KOPT-K1 (cell line): ENCODE results near the gene ABCC8.

Source experiments
- H3K27ac ChIP-seq: fragments of 200-600 bp; sonication (generic); 2 replicates; pipeline ENCODE4 v1.5.1; 2016; ENCODE audit warnings: antibody characterized with exemption, mild to moderate bottlenecking, low read depth, low read length; ENCODE audit not compliant: poor library complexity, severe bottlenecking
- H3K36me3 ChIP-seq: fragments of 200-600 bp; sonication (generic); 2 replicates; pipeline ENCODE4 v1.5.1; 2017; ENCODE audit warnings: antibody characterized with exemption, mild to moderate bottlenecking, low read length, moderate library complexity; ENCODE audit not compliant: insufficient read depth
- H3K9me3 ChIP-seq: fragments of 200-600 bp; sonication (generic); 2 replicates; pipeline ENCODE4 v1.5.1; 2017; ENCODE audit warnings: antibody characterized with exemption, low read length, mild to moderate bottlenecking; ENCODE audit not compliant: insufficient read depth, poor library complexity, severe bottlenecking

ABCC8 gene

GRCh38 chr11:17389211-17389956, 87.3 kb downstream of the ABCC8 start:
- peak overlapping the region; percentile 77 for H3K27ac ChIP-seq

GRCh38 chr11:17388609-17389210, 87.9 kb downstream of the ABCC8 start, which contains the start of gene KCNJ11:
Gene KCNJ11 (minus strand): TSS chr11:17388659. CDS start chr11:17388091, 568 bp downstream.
- H3K36me3 ChIP-seq, result peaks cover 23% of the 10 kb centered on the region; the same call in 1 of the 2 replicates
- H3K27ac ChIP-seq, result peak within 1 kb of the TSS; percentile 77
- no peaks in the 10 kb centered on the region for H3K9me3 ChIP-seq

More at GRCh38 chr11:17389211-17389956, 87.3 kb downstream of the ABCC8 start:
- Histone ChIP-seq H3K9me3 (no peaks in the 10 kb centered on the region), H3K36me3 (peaks cover 22% of the 10 kb centered on the region; the same call in 1 of the 2 replicates)

DNA sequence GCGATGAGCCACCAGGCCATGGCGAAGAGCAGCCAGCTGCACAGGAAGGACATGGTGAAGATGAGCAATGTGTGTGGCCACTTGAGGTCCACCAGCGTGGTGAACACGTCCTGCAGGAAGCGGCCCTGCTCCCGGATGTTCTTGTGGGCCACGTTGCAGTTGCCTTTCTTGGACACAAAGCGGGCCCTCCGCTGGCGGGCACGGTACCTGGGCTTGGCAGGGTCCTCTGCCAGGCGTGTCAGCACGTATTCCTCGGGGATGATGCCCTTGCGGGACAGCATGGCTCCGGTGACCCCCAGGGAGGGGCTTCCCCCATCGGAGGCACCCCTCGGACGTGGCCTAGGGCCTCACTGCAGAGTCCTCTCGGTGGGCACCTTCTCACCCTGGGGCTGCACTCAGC, 88.8 kb downstream of the ABCC8 start:
- H3K27ac ChIP-seq, result no peak overlapping the region
- peaks cover 32% of the 10 kb centered on the region; the same call in 1 of the 2 replicates for H3K36me3 ChIP-seq
- H3K9me3 ChIP-seq, result no peaks in the 10 kb centered on the region

DNA sequence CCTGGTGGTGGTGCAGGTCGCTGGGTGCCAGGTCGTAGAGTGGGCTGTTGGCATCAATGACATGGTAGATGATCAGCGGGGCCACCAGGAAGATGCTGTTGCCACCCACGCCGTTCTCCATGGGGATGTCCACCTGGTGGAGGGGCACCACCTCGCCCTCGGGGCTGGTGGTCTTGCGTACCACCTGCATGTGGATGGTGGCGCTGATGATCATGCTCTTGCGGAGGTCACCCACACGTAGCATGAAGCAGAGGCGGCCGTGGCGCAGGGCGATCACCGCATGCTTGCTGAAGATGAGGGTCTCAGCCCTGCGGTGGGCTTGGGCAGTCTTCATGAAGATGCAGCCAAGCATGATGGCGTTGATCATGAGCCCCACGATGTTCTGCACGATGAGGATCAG, 89.4 kb downstream of the ABCC8 start:
- Histone ChIP-seq H3K36me3 (peaks cover 38% of the 10 kb centered on the region; the same call in 1 of the 2 replicates), H3K9me3 (no peaks in the 10 kb centered on the region), H3K27ac (no peak overlapping the region)

GRCh38 chr11:17386331-17387084, 90.1 kb downstream of the ABCC8 start:
- no peaks in the 10 kb centered on the region for H3K9me3 ChIP-seq
- peak overlapping the region; percentile 43 for H3K27ac ChIP-seq
- peaks cover 45% of the 10 kb centered on the region; the same call in 1 of the 2 replicates for H3K36me3 ChIP-seq

- H3K36me3 ChIP-seq, result peaks cover 51% of the 10 kb centered on the region; the same call in 1 of the 2 replicates
- peak overlapping the region; percentile 43 for H3K27ac ChIP-seq
Measured at GRCh38 chr11:17385926-17386325, 90.7 kb downstream of the ABCC8 start.

DNA sequence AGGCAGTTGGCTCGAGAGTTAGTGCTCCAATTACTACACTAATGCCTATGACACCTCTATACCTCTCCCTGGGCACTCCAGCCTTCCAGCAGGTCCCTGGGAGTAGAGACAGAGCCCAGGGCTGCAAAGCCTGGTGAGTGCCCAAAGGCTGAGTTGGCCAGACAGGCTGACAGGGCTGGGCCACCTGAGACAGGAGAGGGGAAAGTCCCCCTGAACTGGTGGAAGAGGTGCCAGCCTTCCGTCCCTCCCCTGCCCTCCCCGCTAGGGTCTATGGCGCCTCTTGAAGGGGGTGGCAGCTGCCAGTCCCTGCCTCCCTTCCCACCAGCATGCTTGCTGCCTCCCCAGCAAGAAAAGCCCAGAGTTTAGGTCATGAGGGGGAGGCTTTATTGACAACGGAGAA, 91.2 kb downstream of the ABCC8 start:
- peak overlapping the region; percentile 43 for H3K27ac ChIP-seq
- no peaks in the 10 kb centered on the region for H3K9me3 ChIP-seq
- peaks cover 53% of the 10 kb centered on the region; the same call in 1 of the 2 replicates for H3K36me3 ChIP-seq

More at GRCh38 chr11:17385926-17386325, 90.7 kb downstream of the ABCC8 start:
- no peaks in the 10 kb centered on the region for H3K9me3 ChIP-seq

DNA sequence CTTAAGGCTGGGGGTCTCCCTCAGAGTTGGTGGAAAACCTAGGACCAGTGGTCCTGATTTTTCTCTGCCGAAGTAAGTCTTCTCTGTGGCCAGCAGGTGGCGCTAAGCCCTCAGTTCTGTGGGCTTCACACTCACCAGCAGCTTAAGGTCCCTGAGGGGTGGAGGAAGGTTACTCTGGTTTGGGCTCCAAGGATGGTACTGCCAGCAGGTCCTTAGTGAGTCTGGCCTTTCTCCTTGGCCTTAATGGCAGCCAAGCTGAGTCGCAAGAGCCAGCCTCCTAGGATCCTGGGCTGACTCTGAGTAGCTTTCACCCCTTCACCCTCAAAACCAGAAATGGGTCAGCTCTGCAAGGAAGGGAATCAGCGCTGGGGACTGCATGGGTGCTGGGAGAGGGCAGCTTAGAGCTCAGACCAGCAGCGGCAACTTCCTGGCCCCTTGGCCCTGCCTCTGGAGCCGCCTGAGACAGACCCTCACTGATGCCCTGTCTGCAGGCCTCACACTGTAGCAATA, 92.6 kb downstream of the ABCC8 start:
- peaks cover 62% of the 10 kb centered on the region; the same call in 1 of the 2 replicates for H3K36me3 ChIP-seq
- H3K9me3 ChIP-seq, result peaks cover 4% of the 10 kb centered on the region
- H3K27ac ChIP-seq, result no peak overlapping the region

GRCh38 chr11:17383461-17383860, 93.2 kb downstream of the ABCC8 start:
- Histone ChIP-seq H3K9me3 (peaks cover 10% of the 10 kb centered on the region), H3K27ac (no peak overlapping the region), H3K36me3 (peaks cover 68% of the 10 kb centered on the region; the same call in 1 of the 2 replicates)

- Histone ChIP-seq H3K36me3 (peaks cover 67% of the 10 kb centered on the region), H3K9me3 (peaks cover 23% of the 10 kb centered on the region), H3K27ac (no peak overlapping the region)
Measured at GRCh38 chr11:17382046-17382728, 94.5 kb downstream of the ABCC8 start.

DNA sequence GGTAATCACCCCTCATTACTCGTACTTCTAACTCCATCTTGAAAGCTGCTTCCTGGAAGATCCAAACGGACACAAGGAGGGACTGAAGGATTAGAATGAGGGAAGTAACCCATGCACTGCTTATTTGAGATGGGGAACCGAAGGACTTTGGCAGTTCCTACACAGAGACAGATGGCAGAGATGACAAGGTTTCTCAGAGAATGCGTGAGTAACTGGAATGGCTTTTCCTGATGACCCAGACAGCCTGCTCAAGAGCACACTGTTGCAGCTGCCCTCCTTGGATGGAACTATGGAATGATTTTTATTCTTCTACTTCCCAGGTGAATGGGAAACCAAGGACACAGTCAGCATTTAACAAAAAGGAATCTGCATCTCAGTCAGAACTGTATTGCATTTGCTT, 95.5 kb downstream of the ABCC8 start:
- Histone ChIP-seq H3K9me3 (peaks cover 25% of the 10 kb centered on the region), H3K27ac (no peak overlapping the region), H3K36me3 (peaks cover 70% of the 10 kb centered on the region)

GRCh38 chr11:17379383-17380180, 97.1 kb downstream of the ABCC8 start:
- Histone ChIP-seq H3K9me3 (peaks cover 25% of the 10 kb centered on the region), H3K27ac (no peak overlapping the region), H3K36me3 (peaks cover 75% of the 10 kb centered on the region)

- no peak overlapping the region for H3K27ac ChIP-seq
- H3K36me3 ChIP-seq, result peaks cover 82% of the 10 kb centered on the region
- peaks cover 32% of the 10 kb centered on the region for H3K9me3 ChIP-seq
Measured at GRCh38 chr11:17378655-17379054, 98.0 kb downstream of the ABCC8 start.

GRCh38 chr11:17376493-17376892, 100.2 kb downstream of the ABCC8 start:
- peaks cover 54% of the 10 kb centered on the region for H3K9me3 ChIP-seq
- H3K27ac ChIP-seq, result no peak overlapping the region
- peaks cover 82% of the 10 kb centered on the region for H3K36me3 ChIP-seq
